Motor neuron (in vitro differentiated cells): ENCODE data around the gene ZNF554. TPM values are rescaled to one million over a fixed set of nuclear protein-coding genes. Genes with fewer than 3 reads are reported as not detected.
"Not testable (repeated sequence)": the region's sequence is repeated elsewhere in the genome, so short reads cannot be mapped to it uniquely, and the experiment has no call there.

ENCODE experiments used
- ATAC-seq, 8 experiments: fragments of 200-7000 bp; cut with Tn5 transposase; replicated peaks in 6 of 8; 2 replicates each; pipeline ENCODE4 v1.8.0; 2021; ENCODE audit warnings: mild to moderate bottlenecking in 8 of 8, moderate library complexity in 8 of 8
- H3K27ac ChIP-seq, 2 donors: fragments of 250-450 bp; sonication (Bioruptor Pico); 2 replicates each; pipeline ENCODE4 v1.9.0; 2021; ENCODE audit warnings: antibody characterized with exemption in 2 of 2, mild to moderate bottlenecking in 2 of 2, moderate library complexity in 1 of 2
- H3K4me1 ChIP-seq, 2 donors: fragments of 250-450 bp; sonication (Bioruptor Pico); replicated peaks in 1 of 2; 2 replicates each; pipeline ENCODE4 v1.6.1; 2021; ENCODE audit warnings: antibody characterized with exemption in 2 of 2, mild to moderate bottlenecking in 2 of 2, moderate library complexity in 1 of 2
- H3K4me3 ChIP-seq, 5 donors: fragments of 250-450 bp; sonication (Bioruptor Pico); 2 replicates each; pipeline ENCODE4 v1.9.0; 2021; ENCODE audit warnings: antibody characterized with exemption in 5 of 5, mild to moderate bottlenecking in 5 of 5, moderate library complexity in 4 of 5
- WGBS, 10 experiments: fragments of 450-650 bp; shearing (Covaris generic); methylation state at CpG; one replicate each; pipeline ENCODE4 v1.0.0; 2022; 5-methylcytosine and 5-hydroxymethylcytosine counted together
- in situ Hi-C, 9 experiments: fragments of 400-800 bp; cut with MboI; loops; one replicate each; pipeline ENCODE4 v1.15.0; 2021; ENCODE audit warnings: low sequenced_read_pairs in 9 of 9, low pct_unique_long_range_greater_than_20kb in 2 of 9; ENCODE audit not compliant: unreplicated experiment in 9 of 9
- total RNA-seq, 8 experiments: library from RNA; unstranded; fragments of 300-600 nt; gene quantifications; 2 replicates each; pipeline versions ENCODE4 v1.2.3 to v1.2.4, GENCODE V29; 2022

Gene ZNF554
- total RNA-seq, 8 experiments from 2014 or later, result 2.1 to 10.7 (median 7.7) TPM

- no peak overlapping the region for H3K4me3 ChIP-seq
- no peak overlapping the region for H3K27ac ChIP-seq
- 20 to 100% (median 77%) methylated on average over 1 to 6 of the region's 35 CpGs; no CpG with 5 or more reads in 6 of the 10 experiments for WGBS, 10 experiments
- ATAC-seq, result peak in 1 of 8 experiments; percentile 1
- H3K4me1 ChIP-seq, result no peaks in the 10 kb centered on the region
- in situ Hi-C loops, result no loop called here
These were observed 6.2 kb upstream of the ZNF554 start for GRCh38 chr19:2813235-2814160.

- in situ Hi-C loops, result no loop called here
- H3K4me1 ChIP-seq, result no peaks in the 10 kb centered on the region
- no peak overlapping the region for H3K27ac ChIP-seq
- WGBS, 10 experiments, result 82 to 100% (median 97%) methylated on average over 1 to 3 of the region's 11 CpGs; no CpG with 5 or more reads in 6 of the 10 experiments
- H3K4me3 ChIP-seq, result no peak overlapping the region
- no peak for ATAC-seq
These were observed 5.2 kb upstream of the ZNF554 start for GRCh38 chr19:2814426-2814825.

- in situ Hi-C loops, result no loop called here
- 94 to 100% methylated on average over 1 to 3 of the region's 13 CpGs; no CpG with 5 or more reads in 8 of the 10 experiments for WGBS, 10 experiments
- H3K27ac ChIP-seq, result no peak overlapping the region
- ATAC-seq, result no peak
- H3K4me1 ChIP-seq, result no peaks in the 10 kb centered on the region
- H3K4me3 ChIP-seq, result no peak overlapping the region
These were observed 4.5 kb upstream of the ZNF554 start for GRCh38 chr19:2815191-2815614.

- in situ Hi-C loops, result no loop called here
- no peak for ATAC-seq
- Histone ChIP-seq H3K4me3 (no peak overlapping the region), H3K4me1 (no peaks in the 10 kb centered on the region), H3K27ac (no peak overlapping the region)
- WGBS, 10 experiments, result 67 to 100% (median 94%) methylated on average over 1 to 4 of the region's 15 CpGs; no CpG with 5 or more reads in 4 of the 10 experiments
These were observed 3.7 kb upstream of the ZNF554 start for GRCh38 chr19:2815923-2816322.

GRCh38 chr19:2816641-2817040 is 3.0 kb upstream of the ZNF554 start:
- in situ Hi-C loops, result no loop called here
- no peak overlapping the region for H3K4me3 ChIP-seq
- H3K4me1 ChIP-seq, result no peaks in the 10 kb centered on the region
- no peak overlapping the region for H3K27ac ChIP-seq
- 85 to 100% (median 90%) methylated on average over 1 to 7 of the region's 16 CpGs; no CpG with 5 or more reads in 5 of the 10 experiments for WGBS, 10 experiments
- ATAC-seq, result no peak

- ATAC-seq, H3K4me3 ChIP-seq, H3K27ac ChIP-seq, in situ Hi-C loops, H3K4me1 ChIP-seq: not testable (repeated sequence)
- 53 to 100% (median 91%) methylated on average over 3 to 13 of the region's 22 CpGs; no CpG with 5 or more reads in 2 of the 10 experiments for WGBS, 10 experiments
These were observed 2.3 kb upstream of the ZNF554 start for GRCh38 chr19:2817237-2817829.

GRCh38 chr19:2820112-2820702 is 539 bp downstream of the ZNF554 start:
- Histone ChIP-seq H3K27ac (peak overlapping the region; percentile 27 to 78), H3K4me1 (no peaks in the 10 kb centered on the region), H3K4me3 (peak overlapping the region; percentile 64 to 87 (median 77))
- WGBS, 10 experiments, result 0 to 20% (median 11%) methylated on average over 1 to 12 of the region's 36 CpGs; no CpG with 5 or more reads in 7 of the 10 experiments
- ATAC-seq, result peak in 3 of 8 experiments; percentile 12 to 50 (median 20)
- in situ Hi-C loops, result no loop called here

- no peak for ATAC-seq
- WGBS, 10 experiments, result 80 to 100% (median 92%) methylated on average over 1 to 4 of the region's 5 CpGs; no CpG with 5 or more reads in 5 of the 10 experiments
- Histone ChIP-seq H3K27ac (no peak overlapping the region), H3K4me3 (no peak overlapping the region), H3K4me1 (no peaks in the 10 kb centered on the region)
- in situ Hi-C loops, result no loop called here
These were observed 3.2 kb downstream of the ZNF554 start for GRCh38 chr19:2822846-2823245.

- Histone ChIP-seq H3K4me1 (no peaks in the 10 kb centered on the region), H3K27ac (no peak overlapping the region), H3K4me3 (no peak overlapping the region)
- in situ Hi-C loops, result no loop called here
- 72 to 100% (median 100%) methylated on average over 1 to 5 of the region's 9 CpGs; no CpG with 5 or more reads in 5 of the 10 experiments for WGBS, 10 experiments
- ATAC-seq, result no peak
These were observed 4.0 kb downstream of the ZNF554 start for GRCh38 chr19:2823646-2824045.

GRCh38 chr19:2824129-2824528 is 4.5 kb downstream of the ZNF554 start:
- no peak for ATAC-seq
- no peak overlapping the region for H3K4me3 ChIP-seq
- in situ Hi-C loops, result no loop called here
- H3K27ac ChIP-seq, result no peak overlapping the region
- no peaks in the 10 kb centered on the region for H3K4me1 ChIP-seq
- 25 to 100% (median 72%) methylated on average over 1 to 4 of the region's 8 CpGs; no CpG with 5 or more reads in 6 of the 10 experiments for WGBS, 10 experiments

- 57 to 100% (median 78%) methylated on average over 1 to 2 of the region's 2 CpGs; no CpG with 5 or more reads in 4 of the 10 experiments for WGBS, 10 experiments
- ATAC-seq, result no peak
- no peak overlapping the region for H3K27ac ChIP-seq
These were observed 7.4 kb downstream of the ZNF554 start for GRCh38 chr19:2827022-2827421.

GRCh38 chr19:2827840-2828489 is 8.3 kb downstream of the ZNF554 start:
- Histone ChIP-seq H3K4me3 (no peak overlapping the region), H3K4me1 (no peaks in the 10 kb centered on the region), H3K27ac (no peak overlapping the region)
- ATAC-seq, result no peak
- 60 to 100% (median 95%) methylated on average over 1 to 12 of the region's 13 CpGs for WGBS, 10 experiments
- in situ Hi-C loops, result loop anchor here in 1 of 9 experiments (25.0 kb wide), 1 partner anchor 109 kb away; the partner anchor contains the start of gene ZNF77

More at GRCh38 chr19:2827022-2827421, 7.4 kb downstream of the ZNF554 start:
- H3K4me1 ChIP-seq, result no peaks in the 10 kb centered on the region
- H3K4me3 ChIP-seq, result no peak overlapping the region
- in situ Hi-C loops, result loop anchor here in 1 of 9 experiments (25.0 kb wide), 1 partner anchor 110 kb away; the partner anchor contains the start of gene ZNF77
